ENCODE results near the gene OR51I1.

DNA sequence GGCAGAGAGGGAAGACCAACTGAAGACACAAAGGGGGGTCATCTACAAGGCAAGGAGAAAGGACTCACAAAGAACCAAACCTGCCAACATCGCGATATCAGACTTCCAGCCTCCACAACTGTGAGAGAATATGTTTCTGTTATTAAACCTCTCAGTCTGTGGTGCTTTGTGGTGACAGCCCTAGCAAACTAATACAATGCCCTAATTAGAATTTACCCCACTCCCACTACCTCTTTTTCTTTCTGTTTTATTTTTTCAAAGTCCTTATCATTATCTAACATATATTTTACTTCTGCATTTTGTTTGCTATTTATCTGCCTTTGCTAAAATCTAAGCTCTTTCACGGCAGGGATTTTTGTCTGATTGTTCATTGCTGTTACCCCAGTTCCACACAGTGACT is 44.7 kb upstream of the OR51I1 start:
- TF ChIP-seq, protein P1, sequence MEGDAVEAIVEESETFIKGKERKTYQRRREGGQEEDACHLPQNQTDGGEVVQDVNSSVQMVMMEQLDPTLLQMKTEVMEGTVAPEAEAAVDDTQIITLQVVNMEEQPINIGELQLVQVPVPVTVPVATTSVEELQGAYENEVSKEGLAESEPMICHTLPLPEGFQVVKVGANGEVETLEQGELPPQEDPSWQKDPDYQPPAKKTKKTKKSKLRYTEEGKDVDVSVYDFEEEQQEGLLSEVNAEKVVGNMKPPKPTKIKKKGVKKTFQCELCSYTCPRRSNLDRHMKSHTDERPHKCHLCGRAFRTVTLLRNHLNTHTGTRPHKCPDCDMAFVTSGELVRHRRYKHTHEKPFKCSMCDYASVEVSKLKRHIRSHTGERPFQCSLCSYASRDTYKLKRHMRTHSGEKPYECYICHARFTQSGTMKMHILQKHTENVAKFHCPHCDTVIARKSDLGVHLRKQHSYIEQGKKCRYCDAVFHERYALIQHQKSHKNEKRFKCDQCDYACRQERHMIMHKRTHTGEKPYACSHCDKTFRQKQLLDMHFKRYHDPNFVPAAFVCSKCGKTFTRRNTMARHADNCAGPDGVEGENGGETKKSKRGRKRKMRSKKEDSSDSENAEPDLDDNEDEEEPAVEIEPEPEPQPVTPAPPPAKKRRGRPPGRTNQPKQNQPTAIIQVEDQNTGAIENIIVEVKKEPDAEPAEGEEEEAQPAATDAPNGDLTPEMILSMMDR (IDR thresholded peaks at IDR 0.05): no peak
- TF ChIP-seq POLR2A (IDR thresholded peaks at IDR 0.05): no peak
- no peak for TF ChIP-seq EP300 (IDR thresholded peaks at IDR 0.05)

Measured in ovary (tissue), 3 donors.